Ishikawa (cell line): ENCODE results near the gene SGCG.

Source experiments
- CEBPB ChIP-seq: IDR thresholded peaks from 2 replicates; pipeline ENCODE4 v1.6.1; 2012
- CREB1 ChIP-seq: IDR thresholded peaks from 2 replicates; pipeline ENCODE4 v1.6.1; 2012; ENCODE audit warnings: low read depth
- EGR1 ChIP-seq: IDR thresholded peaks from 2 replicates; pipeline ENCODE4 v1.6.1; 2012
- EP300 ChIP-seq: IDR thresholded peaks from 2 replicates; pipeline ENCODE4 v1.6.1; 2012; ENCODE audit warnings: borderline replicate concordance
- FOXM1 ChIP-seq: IDR thresholded peaks from 2 replicates; pipeline ENCODE4 v1.6.1; 2012; ENCODE audit warnings: low read depth, borderline replicate concordance
- NFIC ChIP-seq: IDR thresholded peaks from 2 replicates; pipeline ENCODE4 v1.6.1; 2012
- RAD21 ChIP-seq: IDR thresholded peaks from 2 replicates; pipeline ENCODE4 v1.6.1; 2012; ENCODE audit warnings: low read depth
- REST ChIP-seq: IDR thresholded peaks from 2 replicates; pipeline ENCODE4 v1.6.1; 2012; ENCODE audit warnings: low read depth, mild to moderate bottlenecking
- TAF1 ChIP-seq: IDR thresholded peaks from 2 replicates; pipeline ENCODE4 v1.6.1; 2012; ENCODE audit warnings: low read depth, mild to moderate bottlenecking
- TCF12 ChIP-seq: IDR thresholded peaks from 2 replicates; pipeline ENCODE4 v1.6.1; 2012; ENCODE audit warnings: low read depth
- TEAD4 ChIP-seq: IDR thresholded peaks from 2 replicates; pipeline ENCODE4 v1.6.1; 2012
- USF1 ChIP-seq: IDR thresholded peaks from 2 replicates; pipeline ENCODE4 v1.6.1; 2012
- YY1 ChIP-seq: IDR thresholded peaks from 2 replicates; pipeline ENCODE4 v1.6.1; 2012; ENCODE audit warnings: low read depth
- ZBTB7A ChIP-seq: IDR thresholded peaks from 2 replicates; pipeline ENCODE4 v1.6.1; 2012; ENCODE audit warnings: low read depth
- TF ChIP-seq, protein P1 (sequence below): IDR thresholded peaks from 2 replicates; pipeline ENCODE4 v1.6.1; 2012

The SGCG gene

GRCh38 chr13:23325191-23325590 is 144.4 kb downstream of the SGCG start:
- no peak for TF ChIP-seq CREB1

- TF ChIP-seq CREB1: no peak
- TF ChIP-seq EGR1: no peak
Observed at GRCh38 chr13:23330356-23330755, 149.6 kb downstream of the SGCG start.

DNA sequence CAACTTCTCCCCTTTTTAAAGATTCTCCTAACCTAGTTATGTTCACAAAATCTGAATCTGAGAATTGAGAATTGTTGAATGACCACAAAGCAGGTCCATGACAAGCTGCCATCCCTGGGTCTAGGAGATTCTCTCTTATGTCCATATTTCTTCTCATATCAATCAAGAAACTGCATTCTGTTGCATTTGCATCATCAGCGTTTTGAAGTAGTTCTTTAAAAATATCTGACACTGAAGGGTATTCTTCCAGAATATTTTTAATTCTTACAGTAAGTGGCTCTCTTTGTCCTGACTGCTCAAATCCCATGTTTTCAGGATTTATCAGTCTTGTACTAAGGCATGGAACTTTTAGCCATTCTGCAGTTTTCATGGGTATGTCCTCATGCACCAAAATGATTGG is 158.4 kb downstream of the SGCG start:
- no peak for TF ChIP-seq EGR1
- TF ChIP-seq ZBTB7A: no peak
- TF ChIP-seq FOXM1: no peak
- TF ChIP-seq, protein P1, sequence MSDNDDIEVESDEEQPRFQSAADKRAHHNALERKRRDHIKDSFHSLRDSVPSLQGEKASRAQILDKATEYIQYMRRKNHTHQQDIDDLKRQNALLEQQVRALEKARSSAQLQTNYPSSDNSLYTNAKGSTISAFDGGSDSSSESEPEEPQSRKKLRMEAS: no peak
- no peak for TF ChIP-seq CREB1
- no peak for TF ChIP-seq EP300
- TF ChIP-seq RAD21: no peak
- no peak for TF ChIP-seq NFIC
- no peak for TF ChIP-seq TAF1

GRCh38 chr13:23344931-23345595 is 164.3 kb downstream of the SGCG start:
- TF ChIP-seq TAF1 (no peak), CREB1 (no peak), TEAD4 (no peak), FOXM1 (no peak), EP300 (no peak), ZBTB7A (no peak), REST (no peak), USF1 (no peak), NFIC (no peak), EGR1 (no peak), TCF12 (no peak), YY1 (no peak), CEBPB (no peak), RAD21 (no peak)
- TF ChIP-seq, protein P1: no peak

- TF ChIP-seq USF1: no peak
- no peak for TF ChIP-seq ZBTB7A
- TF ChIP-seq CREB1: no peak
- no peak for TF ChIP-seq EGR1
- no peak for TF ChIP-seq TEAD4
- TF ChIP-seq NFIC: no peak
- no peak for TF ChIP-seq RAD21
- no peak for TF ChIP-seq YY1
- TF ChIP-seq, protein P1: no peak
- TF ChIP-seq REST: no peak
- TF ChIP-seq TCF12: no peak
Observed at GRCh38 chr13:23347601-23348000, 166.8 kb downstream of the SGCG start.

- TF ChIP-seq RAD21: no peak
- no peak for TF ChIP-seq TEAD4
- TF ChIP-seq, protein P1: no peak
- no peak for TF ChIP-seq ZBTB7A
- no peak for TF ChIP-seq CREB1
Observed at GRCh38 chr13:23348262-23349127, 167.7 kb downstream of the SGCG start.
